ENCODE results near the gene TMEM214.
"Not testable (repeated sequence)": the region's sequence is repeated elsewhere in the genome, so short reads cannot be mapped to it uniquely, and the experiment has no call there.

The TMEM214 gene

DNA sequence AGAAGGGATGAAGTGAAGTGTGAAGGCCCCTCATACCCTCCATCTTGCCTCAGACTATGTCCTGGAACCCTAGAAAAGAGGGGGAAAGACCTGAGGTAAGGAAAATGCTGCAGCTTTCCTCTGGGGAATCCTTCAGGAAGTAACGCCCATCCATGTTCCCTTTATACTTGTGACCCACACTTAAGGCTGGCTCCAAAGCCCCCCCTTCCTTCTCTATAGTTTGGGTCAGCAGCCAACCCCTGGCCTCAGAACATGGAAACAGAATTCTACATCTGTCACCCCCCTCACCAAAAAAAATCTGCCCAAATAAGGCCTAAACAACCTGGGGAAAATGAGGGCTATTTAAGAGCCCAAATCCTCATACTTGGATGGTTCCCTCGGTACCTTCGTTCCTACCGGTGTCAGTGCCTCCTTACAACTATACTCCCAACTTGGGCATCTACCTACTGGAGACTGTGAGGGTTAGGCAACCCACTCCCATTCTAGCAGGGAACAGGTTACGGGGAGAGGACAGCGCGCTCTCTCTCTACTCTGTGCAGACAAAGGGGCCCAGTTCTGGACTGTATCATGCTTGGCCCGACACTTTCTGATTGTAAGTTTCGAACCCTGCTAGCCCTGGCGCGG, 38.0 kb downstream of the TMEM214 start:
- no peak for DNase-seq (ENCODE audit: low spot score)

DNA sequence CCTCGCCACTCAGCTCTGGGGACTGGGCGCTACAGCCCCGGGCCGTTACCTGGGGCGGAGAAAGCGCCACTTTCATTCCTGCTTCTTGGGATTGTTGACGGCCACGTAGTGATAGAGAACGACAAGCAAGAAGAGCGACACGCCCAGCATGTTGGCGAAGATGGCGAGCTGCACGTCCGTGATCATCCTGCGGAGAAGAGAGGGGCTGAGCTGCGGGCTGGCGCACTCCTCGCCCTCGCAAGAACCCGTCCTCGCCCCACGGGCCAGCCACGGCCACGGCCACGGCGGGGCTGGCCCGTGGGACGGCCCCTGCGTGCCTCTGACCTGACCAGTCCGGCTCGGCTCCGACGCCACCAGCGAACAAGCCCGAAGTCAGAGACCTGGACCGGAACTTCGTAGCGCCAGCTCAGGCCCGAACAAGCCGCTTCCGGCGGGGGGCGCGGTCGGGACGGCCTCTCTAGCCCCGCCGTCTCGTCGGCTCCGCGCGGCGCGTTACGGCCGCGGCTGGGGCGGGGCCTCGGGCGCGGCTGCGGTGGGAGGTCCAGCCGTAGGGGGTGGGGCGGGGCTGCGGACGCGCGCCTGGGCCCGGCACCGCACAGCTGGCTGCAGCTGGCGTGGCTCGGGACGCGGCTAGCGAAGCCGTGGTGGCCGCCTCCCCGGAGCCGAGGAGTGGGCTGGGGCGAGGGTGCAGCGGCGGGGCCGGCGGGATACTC, 38.7 kb downstream of the TMEM214 start, which contains the start of gene OST4:
TSS of gene OST4 (minus strand) at position 378 of the 713 bp plus-strand sequence.
- DNase-seq (ENCODE audit: low spot score): peak; percentile 90

DNA sequence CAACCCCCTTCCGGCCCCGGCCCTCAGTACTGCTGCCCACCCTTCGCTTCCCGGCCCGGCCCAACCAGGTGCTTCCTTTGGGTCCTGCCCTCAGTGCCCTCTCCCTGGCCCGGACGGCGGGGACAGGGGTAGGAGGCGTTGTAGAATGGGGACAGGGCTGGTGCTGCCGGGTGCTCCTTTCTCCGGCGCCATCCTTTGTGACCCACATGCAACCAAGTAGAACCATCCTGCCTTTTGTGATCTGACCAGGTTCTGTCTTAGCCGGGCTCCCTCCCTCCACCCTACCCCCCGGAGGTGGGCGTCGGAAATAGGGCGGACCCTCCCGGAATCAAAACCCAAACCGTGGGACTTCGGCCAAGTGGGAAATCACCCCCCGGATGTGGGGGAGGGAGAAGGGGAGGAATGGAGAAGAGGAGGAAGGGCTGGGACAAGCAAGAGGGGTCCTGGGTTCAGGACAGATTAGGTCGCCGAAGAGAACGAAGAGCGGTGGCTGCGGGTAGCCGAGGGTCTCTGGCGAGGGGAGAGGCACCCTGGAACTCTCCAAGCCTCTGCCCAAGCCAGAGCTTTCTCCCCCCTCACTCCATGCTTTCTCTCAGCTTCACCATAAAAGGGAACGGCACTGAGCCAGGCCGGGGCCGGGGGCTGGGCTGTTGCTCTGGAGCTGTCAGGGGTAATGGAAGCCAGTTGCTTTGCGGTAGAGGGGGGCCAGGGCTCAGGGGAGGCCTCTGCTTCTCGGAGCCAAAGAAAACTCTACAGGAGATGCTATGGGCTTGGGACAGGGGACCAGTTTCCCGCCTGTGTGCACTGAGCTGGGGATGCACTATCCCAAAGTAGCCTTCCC, 39.4 kb downstream of the TMEM214 start:
- DNase-seq (ENCODE audit: low spot score): no peak

DNA sequence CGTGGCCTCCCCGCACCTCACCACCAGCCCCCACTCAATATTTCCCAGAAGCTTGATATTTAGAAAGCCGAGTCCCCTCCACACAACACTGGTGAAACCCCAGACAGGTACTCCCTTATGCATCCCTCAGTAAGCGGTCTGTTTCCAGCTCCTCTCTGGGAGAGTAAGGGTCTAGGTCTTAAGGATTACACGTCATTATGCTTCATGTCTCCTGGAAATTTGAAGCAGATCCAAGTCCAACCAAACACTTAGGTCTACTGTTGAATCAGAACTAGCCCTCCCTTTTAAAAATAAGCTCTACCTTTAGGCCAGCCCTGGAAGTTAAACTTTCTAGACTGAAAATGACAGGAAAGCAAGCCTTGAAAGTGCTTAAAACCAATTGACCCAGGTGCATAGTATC, 40.2 kb downstream of the TMEM214 start:
- no peak for DNase-seq (ENCODE audit: low spot score)

DNA sequence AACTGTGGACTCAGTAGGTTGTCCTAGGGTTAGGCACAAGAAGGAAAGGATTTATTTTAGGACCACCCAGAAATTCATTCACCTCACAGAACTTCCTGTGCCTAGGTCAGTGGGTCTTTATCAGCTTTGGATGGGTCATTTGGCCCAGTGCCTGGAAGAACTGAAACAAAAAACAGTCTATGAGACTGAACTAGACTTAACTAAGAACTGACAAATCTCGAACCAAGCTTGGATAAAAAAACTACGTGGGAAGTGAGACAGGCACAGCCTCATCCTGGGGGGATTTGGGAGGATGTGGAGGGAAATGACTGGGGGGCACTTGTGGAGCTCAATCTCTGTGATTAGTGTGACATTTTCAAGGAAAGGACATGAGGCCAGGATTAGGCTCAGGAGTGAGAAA, 41.0 kb downstream of the TMEM214 start:
- DNase-seq (ENCODE audit: low spot score): no peak

DNA sequence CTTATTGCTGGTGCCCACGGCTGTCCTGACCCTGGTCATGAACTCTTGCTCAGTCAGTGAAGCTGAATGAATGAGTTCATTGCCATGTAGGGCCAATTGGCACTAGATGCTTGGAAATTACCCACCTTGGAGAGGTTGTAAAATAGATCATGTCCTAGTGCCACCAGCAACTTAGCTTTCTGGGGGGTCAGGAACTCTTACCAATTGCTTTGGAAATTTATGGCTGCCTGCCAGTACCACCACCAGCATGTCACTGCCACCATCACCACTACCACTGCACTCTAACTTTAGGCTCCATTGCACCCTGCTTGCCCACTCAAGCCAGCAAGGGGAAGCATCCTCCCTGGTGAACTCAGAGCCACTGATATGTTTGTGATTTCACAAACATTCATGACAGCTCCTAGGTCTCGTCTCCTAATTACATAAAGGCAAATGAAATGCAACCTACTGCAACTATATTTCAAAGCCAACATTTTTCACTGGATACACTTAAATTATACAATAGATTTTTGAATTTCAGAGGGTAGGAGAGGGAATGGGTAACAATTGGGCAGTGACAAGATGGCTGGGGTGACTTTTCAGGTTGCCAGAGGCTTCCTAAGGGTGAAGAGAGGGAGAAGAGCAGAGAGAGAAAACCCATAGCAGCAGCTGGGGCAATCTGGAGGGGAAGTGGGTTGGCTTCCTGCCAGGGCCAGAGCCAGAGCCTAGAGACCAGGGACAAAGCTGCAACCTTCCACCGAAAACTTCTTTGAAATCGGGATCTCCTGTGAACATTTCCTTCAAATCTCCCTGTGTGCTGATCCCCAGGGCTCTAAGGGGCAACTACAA, 42.2 kb downstream of the TMEM214 start:
- DNase-seq (ENCODE audit: low spot score): no peak

DNA sequence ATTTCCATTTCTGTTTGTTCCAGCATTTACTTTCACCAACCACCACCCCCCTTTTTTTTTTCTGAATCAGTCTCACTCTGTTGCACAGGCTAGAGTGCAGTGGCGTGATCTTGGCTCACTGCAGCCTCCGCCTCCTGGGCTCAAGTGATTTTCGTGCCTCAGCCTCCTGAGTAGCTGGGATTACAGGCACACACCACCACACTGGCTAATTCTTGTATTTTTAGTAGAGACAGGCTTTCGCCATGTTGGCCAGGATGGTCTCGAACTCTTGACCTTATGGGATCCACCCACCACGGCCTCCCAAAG, 42.8 kb downstream of the TMEM214 start:
- not testable (repeated sequence) for DNase-seq (ENCODE audit: low spot score)

DNA sequence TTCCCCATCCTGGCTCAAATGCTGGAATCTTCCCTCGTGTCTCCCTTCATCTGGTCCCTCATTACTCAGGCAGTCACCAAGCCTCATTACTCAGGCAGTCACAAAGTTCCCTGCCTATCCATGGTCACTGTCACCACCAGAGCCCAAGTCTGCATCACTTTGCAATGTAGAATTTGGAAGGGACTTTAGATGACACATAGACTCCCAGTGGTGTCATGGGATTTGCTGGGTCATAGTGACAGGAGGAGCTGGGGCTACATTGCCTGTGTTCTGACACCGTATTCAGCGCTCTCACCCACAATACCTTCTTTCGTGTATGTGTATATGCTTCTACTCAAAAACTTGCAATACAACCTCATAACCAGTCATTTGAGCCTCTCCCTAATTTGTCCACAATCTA, 43.6 kb downstream of the TMEM214 start:
- DNase-seq (ENCODE audit: low spot score): no peak

DNA sequence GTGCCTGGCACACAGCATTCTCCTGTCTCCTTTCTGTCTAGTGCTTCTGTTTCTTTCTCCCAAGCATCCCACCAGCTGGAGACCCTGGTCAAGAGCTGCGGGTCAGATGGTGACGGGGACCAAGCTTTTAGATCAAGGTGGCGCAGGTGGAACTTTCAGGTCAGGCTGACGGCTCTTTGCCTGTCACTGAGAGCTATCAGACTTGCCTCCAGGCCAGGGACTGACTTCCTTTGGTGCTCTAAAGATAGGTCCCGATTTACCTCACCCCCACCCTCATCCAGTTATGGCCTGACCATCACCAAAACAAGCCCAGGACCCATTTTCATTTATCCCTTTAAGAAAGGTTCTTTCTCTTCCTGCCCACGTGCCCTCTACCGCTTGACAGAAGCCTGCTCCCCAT, 44.5 kb downstream of the TMEM214 start:
- DNase-seq (ENCODE audit: low spot score): no peak

DNA sequence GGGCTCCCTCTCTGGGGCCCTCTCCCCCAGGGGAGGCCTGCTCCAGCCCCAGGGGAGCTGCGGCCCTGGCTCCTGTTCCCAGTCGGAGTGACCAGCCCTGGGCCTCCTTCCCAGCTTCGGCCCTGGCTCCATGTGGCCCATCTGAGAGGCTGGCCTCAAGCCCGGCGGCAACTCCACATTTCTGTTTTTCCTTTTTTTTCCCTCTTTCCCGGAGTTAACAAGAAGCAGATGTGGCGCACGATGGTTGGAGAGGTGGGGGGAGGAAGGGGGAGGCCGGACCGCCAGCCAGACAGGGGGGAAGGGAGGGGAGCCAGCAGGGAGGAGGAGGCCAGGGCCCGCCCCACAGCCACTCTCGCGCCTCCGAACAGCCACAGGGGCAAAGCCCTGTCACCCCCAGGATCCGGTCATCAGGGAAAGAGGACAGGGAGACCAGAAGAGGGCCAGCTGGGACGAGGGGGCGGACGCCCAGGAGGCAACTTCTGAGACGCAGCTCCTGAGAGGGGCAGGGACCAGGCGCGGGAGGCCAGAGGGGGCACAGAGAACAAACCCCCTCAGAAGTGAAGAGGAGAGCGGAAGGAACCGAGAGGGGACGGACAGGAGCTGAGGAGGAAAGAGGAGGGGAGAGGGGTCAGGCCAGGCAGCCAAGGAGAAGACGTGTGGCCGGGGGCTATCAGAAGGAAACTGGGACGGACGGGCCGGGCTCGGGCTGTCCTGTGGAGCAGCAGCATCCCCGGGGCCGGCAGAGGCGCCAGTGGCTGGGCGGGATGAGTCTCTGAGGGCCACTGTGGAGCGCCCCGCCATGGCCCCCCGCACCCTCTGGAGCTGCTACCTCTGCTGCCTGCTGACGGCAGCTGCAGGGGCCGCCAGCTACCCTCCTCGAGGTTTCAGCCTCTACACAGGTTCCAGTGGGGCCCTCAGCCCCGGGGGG, 45.8 kb downstream of the TMEM214 start, which contains the start of gene EMILIN1:
TSS of gene EMILIN1 (plus strand) at position 349 of the 928 bp plus-strand sequence. CDS start at position 800, 451 bp downstream.
- DNase-seq (ENCODE audit: low spot score): no peak

DNA sequence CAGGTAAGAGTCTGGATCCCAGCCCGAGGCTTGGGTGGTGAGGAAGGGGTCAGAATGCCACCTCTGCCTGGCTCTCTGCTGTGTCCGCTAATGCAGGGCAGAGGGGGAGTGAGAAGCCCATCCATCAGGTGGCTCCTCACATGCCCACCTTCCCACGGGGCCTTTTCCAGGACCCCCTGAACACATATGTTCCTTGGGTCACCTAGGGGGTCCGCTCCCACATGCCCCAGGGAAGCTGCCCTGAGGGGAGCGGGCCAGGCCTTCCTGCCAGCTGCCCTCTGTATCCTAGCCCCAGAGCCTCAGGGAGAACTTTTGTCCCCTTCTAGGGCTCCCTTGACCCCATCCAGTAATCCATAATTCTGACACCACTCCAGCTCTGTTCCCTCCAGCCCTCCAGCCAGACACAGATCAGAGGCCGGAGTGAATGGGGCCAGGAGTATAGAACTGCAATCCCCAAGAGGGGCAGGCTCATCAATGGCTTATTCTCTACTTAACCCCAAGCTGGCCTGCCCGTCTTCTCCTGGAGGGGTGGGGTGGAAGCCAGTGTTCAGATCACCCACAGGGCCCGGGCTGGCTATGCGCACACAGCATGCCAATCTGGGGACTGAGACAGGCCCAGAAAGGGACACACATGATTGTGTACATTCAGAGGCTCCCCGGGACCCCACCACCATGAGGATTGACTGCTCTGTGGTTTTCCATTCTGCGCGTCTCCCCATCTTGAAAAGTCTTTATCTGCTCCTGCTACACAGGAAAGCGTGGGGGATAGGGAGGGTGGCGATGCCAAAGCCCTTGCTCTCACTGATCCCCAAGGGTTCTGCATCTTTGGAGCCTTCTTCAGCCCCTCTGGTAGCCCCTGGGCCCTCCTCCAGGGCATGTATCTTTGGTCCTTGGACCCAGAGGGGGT, 46.7 kb downstream of the TMEM214 start:
- no peak for DNase-seq (ENCODE audit: low spot score)

DNA sequence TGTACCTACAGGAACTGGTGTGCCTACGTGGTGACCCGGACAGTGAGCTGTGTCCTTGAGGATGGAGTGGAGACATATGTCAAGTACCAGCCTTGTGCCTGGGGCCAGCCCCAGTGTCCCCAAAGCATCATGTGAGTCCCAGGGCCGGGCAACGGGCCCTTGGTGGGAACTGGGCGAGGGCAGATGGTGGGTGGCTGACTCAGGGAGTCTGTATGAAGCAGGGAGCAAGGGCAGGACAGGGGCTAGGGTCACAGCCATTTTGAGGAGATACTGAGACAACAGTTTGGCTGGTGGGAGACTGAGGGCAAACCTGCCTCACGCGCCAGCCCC, 47.3 kb downstream of the TMEM214 start:
- DNase-seq (ENCODE audit: low spot score): no peak

DNA sequence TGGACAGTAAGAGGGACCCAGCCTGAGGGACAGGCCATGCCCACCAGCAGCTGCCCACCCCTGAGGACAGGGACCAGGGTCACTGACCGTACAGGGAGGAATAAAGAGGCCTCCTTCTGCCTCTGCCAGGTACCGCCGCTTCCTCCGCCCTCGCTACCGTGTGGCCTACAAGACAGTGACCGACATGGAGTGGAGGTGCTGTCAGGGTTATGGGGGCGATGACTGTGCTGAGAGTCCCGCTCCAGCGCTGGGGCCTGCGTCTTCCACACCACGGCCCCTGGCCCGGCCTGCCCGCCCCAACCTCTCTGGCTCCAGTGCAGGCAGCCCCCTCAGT, 47.8 kb downstream of the TMEM214 start:
- no peak for DNase-seq (ENCODE audit: low spot score)

DNA sequence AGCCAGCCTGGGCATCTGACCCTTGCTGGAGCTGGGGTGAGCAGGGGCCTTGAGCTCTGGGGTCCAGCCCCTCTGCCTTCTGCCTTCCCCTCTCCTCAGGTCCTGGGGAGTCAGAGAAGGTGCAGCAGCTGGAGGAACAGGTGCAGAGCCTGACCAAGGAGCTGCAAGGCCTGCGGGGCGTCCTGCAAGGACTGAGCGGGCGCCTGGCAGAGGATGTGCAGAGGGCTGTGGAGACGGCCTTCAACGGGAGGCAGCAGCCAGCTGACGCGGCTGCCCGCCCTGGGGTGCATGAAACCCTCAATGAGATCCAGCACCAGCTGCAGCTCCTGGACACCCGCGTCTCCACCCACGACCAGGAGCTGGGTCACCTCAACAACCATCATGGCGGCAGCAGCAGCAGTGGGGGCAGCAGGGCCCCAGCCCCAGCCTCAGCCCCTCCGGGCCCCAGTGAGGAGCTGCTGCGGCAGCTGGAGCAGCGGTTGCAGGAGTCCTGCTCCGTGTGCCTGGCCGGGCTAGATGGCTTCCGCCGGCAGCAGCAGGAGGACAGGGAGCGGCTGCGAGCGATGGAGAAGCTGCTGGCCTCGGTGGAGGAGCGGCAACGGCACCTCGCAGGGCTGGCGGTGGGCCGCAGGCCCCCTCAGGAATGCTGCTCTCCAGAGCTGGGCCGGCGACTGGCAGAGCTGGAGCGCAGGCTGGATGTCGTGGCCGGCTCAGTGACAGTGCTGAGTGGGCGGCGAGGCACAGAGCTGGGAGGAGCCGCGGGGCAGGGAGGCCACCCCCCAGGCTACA, 49.4 kb downstream of the TMEM214 start:
- no peak for DNase-seq (ENCODE audit: low spot score)

DNA sequence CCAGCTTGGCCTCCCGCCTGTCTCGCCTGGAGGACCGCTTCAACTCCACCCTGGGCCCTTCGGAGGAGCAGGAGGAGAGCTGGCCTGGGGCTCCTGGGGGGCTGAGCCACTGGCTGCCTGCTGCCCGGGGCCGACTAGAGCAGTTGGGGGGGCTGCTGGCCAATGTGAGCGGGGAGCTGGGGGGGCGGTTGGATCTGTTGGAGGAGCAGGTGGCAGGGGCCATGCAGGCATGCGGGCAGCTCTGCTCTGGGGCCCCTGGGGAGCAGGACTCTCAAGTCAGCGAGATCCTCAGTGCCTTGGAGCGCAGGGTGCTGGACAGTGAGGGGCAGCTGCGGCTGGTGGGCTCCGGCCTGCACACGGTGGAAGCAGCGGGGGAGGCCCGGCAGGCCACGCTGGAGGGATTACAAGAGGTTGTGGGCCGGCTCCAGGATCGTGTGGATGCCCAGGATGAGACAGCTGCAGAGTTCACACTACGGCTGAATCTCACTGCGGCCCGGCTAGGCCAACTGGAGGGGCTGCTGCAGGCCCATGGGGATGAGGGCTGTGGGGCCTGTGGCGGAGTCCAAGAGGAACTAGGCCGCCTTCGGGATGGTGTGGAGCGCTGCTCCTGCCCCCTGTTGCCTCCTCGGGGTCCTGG, 50.1 kb downstream of the TMEM214 start:
- no peak for DNase-seq (ENCODE audit: low spot score)

DNA sequence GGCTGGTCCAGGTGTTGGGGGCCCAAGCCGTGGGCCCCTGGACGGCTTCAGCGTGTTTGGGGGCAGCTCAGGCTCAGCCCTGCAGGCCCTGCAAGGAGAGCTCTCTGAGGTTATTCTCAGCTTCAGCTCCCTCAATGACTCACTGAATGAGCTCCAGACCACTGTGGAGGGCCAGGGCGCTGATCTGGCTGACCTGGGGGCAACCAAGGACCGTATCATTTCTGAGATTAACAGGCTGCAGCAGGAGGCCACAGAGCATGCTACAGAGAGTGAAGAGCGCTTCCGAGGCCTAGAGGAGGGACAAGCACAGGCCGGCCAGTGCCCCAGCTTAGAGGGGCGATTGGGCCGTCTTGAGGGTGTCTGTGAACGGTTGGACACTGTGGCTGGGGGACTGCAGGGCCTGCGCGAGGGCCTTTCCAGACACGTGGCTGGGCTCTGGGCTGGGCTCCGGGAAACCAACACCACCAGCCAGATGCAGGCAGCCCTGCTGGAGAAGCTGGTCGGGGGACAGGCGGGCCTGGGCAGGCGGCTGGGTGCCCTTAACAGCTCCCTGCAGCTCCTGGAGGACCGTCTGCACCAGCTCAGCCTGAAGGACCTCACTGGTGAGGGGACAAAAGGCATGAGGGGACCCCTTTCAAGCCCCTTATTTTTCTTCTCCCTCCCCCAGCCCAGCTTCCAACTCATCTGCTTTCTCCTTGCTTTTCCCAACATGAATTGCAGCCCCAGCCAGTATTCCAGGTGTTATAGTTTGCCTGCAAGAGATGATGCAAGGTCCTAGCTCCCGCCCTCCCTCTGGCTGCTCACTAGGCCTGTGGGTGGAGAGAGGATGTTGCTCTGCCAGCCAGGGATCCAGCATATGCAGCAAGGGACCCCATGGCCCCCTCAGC, 50.9 kb downstream of the TMEM214 start:
- no peak for DNase-seq (ENCODE audit: low spot score)

DNA sequence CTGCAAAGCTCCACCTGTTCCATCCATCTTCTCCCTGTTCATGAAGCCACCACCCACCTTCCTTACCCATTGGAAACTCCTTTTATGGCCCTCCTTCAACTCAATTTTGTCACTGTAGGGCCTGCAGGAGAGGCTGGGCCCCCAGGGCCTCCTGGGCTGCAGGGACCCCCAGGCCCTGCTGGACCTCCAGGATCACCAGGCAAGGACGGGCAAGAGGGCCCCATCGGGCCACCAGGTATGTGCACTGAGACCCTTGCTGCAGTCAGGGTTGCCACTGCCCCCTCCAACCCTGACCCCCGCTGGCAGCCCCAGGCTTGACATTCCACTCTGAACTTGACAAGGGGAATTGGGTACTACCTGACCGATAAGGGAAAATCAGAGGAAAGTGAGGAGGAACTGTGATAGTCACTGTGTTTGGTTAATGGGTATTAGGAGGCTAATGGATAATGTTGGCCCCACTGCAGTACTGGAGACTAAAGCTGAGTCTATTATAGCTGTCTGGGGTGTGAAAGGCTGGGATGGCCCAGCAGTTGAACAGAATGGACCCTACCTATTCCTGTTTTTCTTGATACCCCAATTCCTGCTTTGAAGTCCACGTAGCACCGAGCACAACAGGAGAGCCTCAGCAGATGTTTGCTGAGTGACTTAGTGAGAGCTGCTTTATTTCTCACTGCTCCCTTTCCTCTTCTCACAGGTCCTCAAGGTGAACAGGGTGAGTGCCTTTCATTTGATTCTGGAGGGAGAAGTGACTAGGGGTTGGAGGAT, 51.7 kb downstream of the TMEM214 start:
- no peak for DNase-seq (ENCODE audit: low spot score)

Measured in SW480 (cell line).